Measurements from ENCODE around the gene FSTL5.

Gene FSTL5

GRCh38 chr4:161717084-161717483 lies 446.7 kb downstream of the FSTL5 start:
- no peak overlapping the region for H3K4me3 ChIP-seq (ENCODE audit: control insufficient read depth, low read depth, low read length)
- no peak for TF ChIP-seq CTCF (IDR thresholded peaks at IDR 0.05; ENCODE audit: control insufficient read depth, insufficient read depth, low read depth, low read length, missing control alignments)
- no peak for DNase-seq (ENCODE audit: low read depth)

GRCh38 chr4:161714931-161715330 lies 448.9 kb downstream of the FSTL5 start:
- DNase-seq (ENCODE audit: low read depth), result no peak
- TF ChIP-seq CTCF (IDR thresholded peaks at IDR 0.05; ENCODE audit: control insufficient read depth, insufficient read depth, low read depth, low read length, missing control alignments), result no peak
- H3K4me3 ChIP-seq (ENCODE audit: control insufficient read depth, low read depth, low read length), result no peak overlapping the region

GRCh38 chr4:161714022-161714751 lies 449.6 kb downstream of the FSTL5 start:
- DNase-seq (ENCODE audit: low read depth), result peak; percentile 59
- no peak for TF ChIP-seq CTCF (IDR thresholded peaks at IDR 0.05; ENCODE audit: control insufficient read depth, insufficient read depth, low read depth, low read length, missing control alignments)
- no peak overlapping the region for H3K4me3 ChIP-seq (ENCODE audit: control insufficient read depth, low read depth, low read length)

- no peak for TF ChIP-seq CTCF (IDR thresholded peaks at IDR 0.05; ENCODE audit: control insufficient read depth, insufficient read depth, low read depth, low read length, missing control alignments)
- no peak for DNase-seq (ENCODE audit: low read depth)
- H3K4me3 ChIP-seq (ENCODE audit: control insufficient read depth, low read depth, low read length), result no peak overlapping the region
Measured at GRCh38 chr4:161704653-161705052, 459.1 kb downstream of the FSTL5 start.

- no peak overlapping the region for H3K4me3 ChIP-seq (ENCODE audit: control insufficient read depth, low read depth, low read length)
- TF ChIP-seq CTCF (IDR thresholded peaks at IDR 0.05; ENCODE audit: control insufficient read depth, insufficient read depth, low read depth, low read length, missing control alignments), result no peak
- no peak for DNase-seq (ENCODE audit: low read depth)
Measured at GRCh38 chr4:161704040-161704439, 459.8 kb downstream of the FSTL5 start.

- no peak for TF ChIP-seq CTCF (IDR thresholded peaks at IDR 0.05; ENCODE audit: control insufficient read depth, insufficient read depth, low read depth, low read length, missing control alignments)
- no peak for DNase-seq (ENCODE audit: low read depth)
- H3K4me3 ChIP-seq (ENCODE audit: control insufficient read depth, low read depth, low read length), result no peak overlapping the region
Measured at GRCh38 chr4:161702287-161702686, 461.5 kb downstream of the FSTL5 start.
